GM21737 (cell line): ENCODE measurements around the gene ISYNA1.

Experiments used
- ATAC-seq: cut with Tn5 transposase; IDR thresholded peaks from one replicate; pipeline ENCODE4 v1.9.1; 2021; ENCODE audit warnings: mild to moderate bottlenecking, moderate library complexity; ENCODE audit not compliant: unreplicated experiment

Gene ISYNA1

DNA sequence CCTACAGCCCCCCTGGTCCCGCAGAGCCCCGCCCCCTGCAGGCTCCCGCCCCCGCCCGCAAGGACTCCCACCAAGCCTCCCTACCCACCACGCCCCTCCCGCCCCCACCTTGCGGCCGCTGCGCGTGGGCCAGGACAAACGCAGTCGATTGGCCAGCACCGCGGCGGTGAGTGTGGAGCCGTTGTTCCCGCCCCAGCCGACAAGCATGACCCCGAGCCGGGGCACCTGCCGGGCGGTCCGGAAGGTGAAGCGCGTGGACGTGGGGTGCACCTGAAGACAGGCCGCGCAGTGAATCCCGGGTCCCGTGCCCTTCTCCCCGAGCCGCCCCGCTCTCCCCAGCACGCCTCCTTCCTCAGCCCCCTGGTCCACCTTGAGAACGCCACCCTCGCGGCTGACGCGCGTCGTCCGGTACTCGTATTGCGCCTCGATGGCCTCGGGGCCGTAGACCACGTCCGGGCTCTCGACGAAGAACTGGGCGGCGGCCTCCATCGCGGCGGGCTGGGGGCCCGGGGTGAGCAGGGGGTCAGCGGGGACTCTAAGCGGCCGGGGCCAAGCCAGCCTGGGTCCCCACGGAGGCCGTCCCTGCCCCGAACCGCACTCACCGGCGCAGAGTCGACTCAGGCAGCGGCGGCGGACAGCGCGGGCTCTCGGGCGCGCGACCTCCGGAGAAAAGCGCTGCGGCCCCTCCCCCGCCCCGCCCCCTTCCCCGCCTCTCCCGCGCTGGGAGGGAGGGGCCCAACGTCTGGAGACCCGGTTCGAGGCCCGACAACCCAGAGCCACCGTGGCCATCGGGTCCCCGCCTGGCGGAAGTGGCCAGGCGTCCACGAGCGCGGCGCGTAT, at the start of gene ISYNA1:
Gene ISYNA1, minus strand, starts transcription at position 643 of the 840 bp plus-strand sequence. Its CDS starts 154 bp downstream, at position 489.
- peak; percentile 19 for ATAC-seq

DNA sequence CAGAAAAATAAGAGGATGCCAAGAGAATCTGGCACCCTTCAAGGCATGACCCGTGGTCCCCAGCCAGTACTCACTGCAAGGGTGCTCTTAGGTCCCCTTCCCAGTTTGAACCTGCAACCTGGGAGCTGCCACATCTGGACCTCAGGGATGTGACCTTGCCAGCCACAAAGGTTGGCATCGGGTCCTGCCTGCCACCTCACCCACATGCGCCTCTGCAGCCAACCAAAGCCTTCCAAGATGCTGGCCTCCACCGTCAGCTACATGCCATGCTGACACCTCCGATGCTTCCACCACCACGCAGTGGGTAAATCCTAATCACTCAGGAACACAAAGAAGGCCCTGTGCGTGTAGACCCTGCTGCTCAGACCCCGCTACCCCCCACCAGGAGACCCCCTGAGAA, 48.8 kb upstream of the ISYNA1 start:
- ATAC-seq: no peak

DNA sequence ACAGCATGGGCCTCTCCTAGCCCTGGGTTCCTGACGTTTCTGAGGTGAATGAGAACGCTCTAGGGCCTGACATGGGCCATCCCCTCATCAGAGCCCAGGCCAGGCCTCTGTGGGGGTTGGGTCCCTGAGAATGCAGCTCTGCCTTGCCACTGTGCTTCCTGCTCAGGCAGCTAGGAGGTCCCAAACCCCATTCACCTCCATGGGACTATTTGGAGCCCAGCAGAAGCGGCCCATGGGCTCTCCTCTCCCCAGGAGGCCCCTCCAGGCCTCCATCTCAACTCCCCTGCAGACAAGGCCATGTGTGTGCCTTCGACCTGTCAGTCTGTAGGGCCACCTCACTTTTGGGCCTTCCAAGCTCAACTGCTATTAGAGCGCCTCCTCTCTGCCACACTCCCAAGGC, 47.1 kb upstream of the ISYNA1 start:
- no peak for ATAC-seq

DNA sequence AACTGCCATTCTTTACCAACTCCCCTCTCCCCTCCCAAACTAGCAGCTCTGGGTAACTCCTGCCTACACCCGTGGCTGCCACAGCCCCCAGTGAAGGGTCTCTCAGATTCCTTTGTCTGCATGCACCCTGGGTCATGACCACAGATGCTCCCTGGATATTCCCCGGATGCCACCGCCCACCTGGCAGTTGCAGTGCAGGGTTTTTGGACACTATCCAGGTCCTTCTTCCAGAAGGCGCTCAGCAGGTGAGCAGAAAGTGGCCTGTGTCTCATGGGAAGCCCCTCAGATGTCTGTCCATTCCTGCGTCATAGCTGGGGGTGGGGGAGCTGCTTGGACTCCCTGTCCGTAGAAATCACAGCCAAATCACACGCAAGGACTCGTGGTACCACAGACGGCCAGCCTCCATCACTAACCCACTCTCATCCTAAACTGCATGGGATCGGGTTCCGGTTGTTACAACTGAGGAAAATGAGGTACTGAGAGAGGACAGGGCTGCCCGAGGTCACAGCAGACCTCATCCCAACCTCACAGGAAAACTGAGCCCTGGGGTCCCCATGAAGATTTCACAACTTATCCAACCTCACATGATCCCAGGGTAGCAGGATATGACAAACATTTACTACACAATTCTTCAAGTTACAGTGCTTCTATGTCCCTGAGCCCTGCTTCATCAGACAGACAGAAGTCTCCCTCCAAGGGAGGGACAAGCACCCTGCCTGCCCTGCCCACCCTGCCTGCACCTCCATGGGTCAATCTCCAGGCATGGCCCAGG, 45.4 kb upstream of the ISYNA1 start:
- no peak for ATAC-seq

DNA sequence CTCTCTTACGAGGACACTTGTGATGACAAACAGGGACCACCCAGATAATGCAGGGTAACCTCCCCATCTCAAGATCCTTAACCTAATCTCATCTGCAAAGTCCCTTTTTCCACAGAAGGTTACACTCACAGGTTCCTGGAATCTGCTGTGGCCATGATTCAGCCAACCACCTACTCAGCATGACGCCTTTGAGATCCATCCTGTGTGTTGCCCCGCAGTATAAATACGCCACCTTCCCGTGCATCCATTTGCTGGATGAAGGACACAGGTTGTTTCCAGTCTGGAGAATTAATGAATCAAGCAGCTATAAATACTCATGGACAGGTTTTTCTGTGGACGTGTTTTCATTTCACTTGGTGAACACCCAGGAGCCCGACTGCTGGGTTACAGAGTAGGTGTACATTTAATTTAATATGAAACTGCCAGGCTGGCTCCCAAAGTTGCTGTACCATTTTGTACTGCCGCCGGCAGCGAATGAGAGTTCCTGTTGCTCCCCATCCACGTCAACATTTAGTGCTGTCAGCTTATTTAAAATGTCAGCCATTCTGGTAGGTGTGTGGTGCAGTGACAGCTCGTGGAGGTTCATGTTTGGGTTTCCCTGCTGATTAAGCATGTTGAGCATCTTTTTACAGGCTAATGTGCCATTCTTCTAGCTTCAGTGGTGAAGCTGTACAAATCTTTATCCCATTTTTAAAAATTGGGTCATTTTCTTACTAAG, 43.7 kb upstream of the ISYNA1 start:
- ATAC-seq: no peak

DNA sequence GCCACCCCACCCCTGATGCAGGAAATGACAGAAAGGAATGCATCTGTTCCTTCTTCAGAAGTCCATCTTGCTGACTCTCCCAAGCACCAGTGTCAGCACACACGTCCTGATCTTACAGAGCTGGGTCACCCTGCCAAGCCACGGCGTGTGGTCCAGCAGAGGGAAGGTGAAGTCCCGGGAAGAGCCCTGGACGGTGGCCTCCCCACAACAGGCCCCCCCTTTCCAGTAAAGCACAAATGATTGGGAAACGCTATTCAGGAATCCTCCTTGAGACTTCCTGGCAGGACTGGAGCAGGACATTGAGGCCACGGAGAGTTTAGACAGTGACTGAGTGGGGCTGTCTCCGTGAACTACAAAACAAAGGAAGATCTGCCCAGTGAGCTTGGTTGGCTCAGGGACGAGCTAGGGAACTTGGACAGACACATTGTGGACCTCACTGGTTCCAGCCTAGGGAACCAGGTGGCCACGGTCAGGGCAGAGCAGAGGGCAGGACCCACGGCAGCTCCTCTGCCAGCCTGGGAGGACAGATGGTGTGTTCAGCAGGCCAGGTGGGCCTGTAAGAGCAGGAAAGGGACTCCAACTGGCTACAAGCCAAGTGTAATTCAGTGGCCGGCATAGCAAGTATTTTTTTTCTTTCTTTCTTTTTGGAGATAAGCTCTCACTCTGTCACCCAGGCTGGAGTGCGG, 42.2 kb upstream of the ISYNA1 start:
- no peak for ATAC-seq

DNA sequence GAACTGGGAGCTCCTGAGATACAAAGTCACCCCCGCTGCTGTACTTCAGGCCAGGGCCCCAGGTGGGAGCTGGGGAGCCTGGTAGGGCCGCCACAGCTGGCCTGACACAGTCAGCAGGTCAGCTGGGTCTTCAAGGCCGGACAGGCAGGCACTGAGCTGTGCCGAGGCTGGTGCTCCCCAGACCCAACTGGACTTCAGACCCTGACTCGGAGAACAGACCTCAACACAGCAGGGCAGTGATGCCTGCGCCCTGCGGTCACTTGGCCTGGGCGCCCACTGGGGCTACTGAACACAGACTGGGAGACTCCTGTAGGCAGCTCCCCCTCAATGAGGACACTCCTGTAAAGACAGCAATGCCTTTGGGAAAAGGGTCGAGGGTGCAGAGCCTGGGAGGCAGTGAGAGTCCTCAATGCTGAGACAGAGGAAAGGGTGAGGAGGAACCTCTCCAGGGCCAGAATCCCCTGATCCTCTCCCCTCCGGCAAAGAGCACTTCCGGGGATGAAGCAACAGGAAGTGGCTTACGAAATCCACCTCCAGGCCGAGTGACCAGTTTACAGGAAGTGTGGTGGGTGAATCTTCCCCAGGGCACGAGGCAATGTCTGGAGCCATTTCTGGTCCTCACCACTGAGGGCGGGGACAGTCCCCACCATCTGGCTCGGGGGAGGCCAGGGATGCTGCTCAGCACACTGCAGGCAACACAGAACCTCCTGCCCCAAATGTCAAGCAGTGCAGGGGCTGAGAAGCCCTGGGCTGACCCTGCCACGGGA, 40.8 kb upstream of the ISYNA1 start:
- peak; percentile 68 for ATAC-seq

DNA sequence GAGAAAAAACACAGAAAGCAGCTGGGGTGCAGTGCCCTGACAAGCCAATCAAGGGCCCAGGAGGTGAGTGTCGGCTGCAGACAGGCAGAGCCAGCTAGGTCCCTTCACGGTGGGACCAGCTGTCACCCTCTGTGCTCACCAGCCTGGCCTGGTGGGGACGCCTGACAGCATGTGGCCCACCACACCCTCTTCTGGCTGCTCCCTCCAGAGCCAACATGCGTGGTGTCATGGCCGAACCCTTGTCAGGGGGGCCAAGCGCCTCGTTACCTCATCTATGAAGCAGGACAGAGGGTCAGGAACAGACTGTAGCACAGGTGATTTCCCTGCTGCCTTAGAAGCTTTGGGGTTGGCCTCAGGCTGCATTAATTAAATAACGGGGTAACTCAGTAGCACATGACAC, 40.0 kb upstream of the ISYNA1 start:
- ATAC-seq: no peak

DNA sequence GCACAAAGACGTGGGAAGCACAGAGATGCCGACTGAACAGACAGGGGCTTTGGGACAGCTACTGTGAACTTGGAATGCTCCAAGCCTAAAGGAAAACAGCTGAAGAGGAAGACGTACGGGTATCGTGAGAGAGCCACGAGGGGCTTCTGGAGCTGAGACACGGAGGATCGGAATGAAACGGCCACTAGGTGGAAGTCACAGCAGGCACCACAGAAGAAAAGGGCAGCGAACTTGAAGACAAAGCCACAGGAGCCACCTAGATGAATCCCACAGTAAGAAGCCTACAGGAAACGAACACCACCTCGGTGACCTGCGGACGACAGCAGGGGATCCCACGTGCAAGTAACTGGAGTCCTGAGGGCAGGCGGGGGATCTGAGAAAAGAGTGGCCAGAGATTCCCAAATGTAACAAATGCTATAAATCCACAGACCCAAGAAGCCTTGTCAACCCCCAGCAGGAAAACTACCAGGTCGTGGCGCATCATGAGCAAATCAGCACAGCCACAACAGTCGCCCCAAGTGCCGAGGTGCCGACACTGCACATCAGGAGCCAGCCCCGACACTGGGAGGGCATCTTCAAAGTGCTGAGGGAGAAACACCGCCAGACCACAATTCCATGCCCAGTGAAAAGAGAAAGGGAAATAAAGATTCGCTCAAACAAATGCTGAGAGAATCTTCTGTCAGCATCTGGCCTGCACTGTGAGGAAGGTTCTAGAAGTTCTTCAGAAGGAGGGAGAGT, 39.3 kb upstream of the ISYNA1 start:
- ATAC-seq: no peak

DNA sequence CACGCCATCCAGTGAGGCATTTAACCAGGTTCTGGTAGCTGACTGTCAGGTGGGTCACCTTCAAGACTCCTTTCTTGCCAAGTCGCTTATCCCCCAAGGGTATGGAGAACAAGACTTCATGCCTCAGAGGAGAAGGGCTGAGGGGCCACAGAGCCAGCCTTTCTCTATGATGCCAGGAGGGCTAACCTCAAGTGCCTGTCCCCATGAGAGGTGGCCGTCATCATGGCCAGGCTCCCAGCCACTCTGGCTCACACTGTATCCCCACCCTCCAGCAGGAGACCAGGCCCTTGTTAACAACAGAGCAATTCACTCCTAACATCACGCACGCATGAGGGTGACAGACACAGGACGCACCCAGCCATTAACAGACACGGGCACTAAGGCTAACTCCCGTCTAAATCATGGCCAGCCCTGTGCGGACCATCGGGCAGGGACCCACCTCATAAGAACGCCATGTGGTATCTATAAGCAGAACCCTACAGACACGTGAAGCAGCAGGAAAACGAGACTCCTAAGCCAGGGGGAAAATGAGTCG, 38.6 kb upstream of the ISYNA1 start:
- ATAC-seq: no peak

DNA sequence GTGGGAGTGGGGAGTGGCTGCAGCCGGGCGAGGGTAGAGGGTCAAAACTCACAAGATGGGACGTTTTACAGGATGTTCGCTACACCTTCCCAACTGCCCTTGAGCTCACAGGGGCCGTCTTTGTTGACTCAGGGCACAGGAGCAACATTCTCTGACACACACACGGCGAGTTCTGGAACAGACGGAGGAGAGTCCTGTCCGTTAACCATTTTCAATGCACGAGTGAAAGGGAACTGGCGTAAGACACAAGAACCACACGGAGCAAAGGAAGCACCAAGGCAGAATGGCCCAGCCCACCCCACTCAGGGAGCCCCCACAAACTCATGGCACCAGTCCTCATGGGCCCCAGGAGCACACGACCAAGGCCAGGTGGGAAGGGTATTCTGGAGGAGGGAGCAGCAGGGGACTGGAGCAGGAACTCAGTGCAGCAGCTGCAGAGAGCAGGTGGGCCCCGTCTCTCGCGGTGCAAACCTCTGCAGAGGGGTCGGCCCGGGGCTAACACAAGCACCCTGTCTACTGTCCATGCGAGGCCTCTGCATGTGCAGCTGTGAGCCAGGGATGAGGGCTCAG, 37.9 kb upstream of the ISYNA1 start:
- no peak for ATAC-seq

DNA sequence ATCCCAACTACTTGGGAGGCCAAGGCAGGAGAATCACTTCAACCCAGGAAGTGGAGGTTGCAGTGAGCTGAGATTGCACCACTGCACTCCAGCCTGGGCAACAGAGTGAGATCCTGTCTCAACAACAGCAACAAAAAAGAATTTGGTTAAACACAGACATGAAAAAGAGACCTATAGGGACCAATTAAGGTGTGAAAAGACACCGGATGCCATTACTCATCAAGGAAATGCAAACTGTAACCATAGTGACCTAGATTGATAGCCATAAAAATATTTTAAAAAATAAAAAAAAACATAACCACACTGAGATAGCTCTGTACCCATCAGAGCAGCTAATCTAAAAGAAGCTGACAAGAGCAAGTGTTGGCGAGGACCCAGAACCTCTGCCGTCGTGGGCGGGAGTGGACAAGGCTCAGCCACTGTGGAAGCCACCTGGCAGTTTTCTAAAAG, 37.1 kb upstream of the ISYNA1 start:
- no peak for ATAC-seq

DNA sequence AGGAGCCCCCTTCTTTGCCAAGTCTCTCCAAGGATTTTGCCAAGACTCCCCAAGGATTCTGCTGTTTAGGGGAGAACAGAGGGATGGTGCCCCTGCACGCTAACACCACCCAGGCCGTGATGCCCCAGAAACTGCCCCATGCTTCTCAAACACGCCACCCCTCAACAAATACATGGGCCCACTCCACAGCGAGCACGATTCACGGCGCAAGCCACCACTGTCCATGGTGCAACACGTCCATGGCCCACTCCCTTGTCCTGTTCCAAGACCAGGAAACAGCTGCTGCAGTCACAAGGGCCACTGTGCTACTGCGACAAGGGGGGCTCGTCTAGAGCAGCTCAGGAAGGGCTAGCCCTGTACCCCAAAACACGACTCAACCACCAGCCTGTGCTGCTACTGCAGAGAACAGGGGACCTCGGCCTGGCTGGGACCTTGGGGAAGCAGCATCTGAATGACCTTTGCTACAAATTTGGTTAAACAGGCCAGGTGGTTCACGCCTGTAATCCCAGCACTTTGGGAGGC, 36.5 kb upstream of the ISYNA1 start:
- no peak for ATAC-seq

DNA sequence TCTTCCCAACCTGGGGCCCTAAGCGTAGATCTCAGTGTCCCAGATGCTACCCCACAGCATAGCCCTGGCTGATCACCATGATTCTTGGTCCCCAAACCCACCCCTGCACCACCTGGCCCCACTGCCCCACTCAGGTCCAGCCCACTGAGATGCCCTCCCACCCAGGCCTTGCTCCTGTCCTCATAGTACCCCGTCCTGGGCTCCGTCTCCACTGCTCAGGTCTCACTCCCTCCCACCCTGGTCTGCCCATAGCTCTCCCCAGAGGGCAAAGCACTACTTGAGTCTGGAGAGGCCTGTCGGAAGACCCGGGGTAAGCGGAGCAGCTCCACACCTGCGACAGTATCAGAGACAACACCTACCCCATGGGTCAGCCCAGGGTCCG, 35.8 kb upstream of the ISYNA1 start:
- ATAC-seq: no peak

DNA sequence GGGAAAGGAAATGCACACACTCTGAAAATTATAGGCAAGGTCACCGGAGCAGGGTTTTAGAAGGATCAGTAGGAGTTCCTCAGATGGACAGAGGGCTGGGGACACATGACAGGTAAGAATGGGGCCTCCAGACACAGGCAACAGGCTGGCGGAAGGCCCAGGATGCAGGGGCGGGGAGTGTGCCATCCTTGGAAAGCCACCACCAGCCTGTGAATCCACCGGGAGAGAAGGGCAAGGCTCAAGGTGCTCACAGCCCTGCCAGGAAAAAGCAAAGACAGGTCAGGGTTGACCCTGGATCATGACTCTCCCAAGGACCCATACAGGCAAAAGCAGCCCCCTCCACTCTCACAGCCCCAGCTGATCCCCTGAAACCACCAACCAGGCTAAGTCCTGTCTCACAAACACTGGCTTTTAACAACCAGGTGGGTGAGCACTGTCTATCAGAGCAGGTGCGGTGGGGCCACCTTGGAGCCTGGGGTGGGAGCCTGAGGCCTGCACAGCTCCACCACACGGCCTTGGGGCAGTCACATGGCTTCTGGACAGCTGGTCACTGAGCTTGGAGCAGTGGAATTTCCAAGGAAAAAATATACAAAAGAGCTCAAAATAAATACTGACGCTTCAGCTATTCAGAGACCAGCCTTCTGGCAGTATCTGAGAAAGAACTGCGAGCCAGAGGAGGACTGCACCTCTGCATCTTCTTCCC, 35.2 kb upstream of the ISYNA1 start:
- no peak for ATAC-seq

DNA sequence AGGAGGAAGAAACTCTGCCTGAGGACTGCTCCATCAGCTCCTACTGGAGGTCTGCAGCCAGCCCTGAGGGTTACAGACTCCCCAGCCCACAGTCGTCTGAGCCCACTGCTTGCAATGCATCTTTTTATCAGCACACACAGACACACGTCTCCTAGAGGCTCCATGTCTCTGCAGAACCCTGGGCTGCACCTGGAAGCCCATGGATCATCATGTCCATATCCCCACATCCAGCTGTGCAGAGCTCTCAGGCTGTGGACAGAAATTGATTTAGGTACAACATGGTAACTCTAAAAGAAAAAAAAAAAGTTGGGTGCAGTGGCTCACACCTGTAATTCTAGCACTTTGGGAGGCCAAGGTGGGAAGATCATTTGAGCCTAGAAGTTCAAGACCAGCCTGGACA, 32.9 kb upstream of the ISYNA1 start:
- no peak for ATAC-seq

DNA sequence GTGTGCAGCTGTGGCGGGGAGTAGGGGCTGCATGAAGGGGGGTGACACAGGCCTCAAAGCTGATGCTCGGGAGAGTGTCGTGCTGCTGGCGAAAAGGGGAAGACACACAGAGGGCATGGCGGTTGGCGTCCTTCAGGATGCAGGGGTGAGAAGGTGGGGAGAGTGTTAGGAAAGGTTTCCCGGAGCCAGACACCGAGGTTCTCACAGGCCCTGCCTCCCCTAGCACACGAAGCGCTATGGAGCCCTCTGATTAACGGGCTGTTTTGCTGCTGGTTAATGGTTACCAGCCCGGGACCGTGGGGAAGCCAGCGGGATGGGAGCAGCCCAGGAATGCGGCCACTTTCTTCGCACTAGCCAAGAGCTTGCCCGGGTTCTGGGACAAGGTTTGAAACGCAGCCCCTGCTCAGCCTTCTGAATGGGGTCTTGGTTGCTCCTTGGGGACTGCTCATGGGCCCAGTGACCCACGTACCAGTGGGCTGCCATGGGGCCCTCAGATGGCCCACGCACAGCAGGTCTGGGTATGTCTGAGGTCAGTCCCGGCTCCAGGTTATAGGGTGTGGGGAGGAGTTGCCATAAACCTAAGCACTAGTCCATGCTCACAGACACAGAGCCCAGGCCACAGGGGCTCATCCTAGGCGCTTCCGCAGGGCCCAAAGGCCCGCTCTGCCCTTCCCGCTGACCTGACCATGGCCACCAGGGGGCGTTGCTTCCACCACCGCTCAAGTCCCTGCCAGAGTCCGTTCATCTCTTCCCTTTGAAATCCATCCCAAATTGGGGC, 31.3 kb upstream of the ISYNA1 start:
- ATAC-seq: no peak
